OCI-M2 (cell line): ENCODE measurements around the gene PRSS35.
"Not testable (repeated sequence)": the region's sequence is repeated elsewhere in the genome, so short reads cannot be mapped to it uniquely, and the experiment has no call there.

Experiments
- DNase-seq: peaks from one replicate; lab custom pipeline; 2025; ENCODE audit not compliant: unreplicated experiment; lab: John Stamatoyannopoulos, UW

The PRSS35 gene

GRCh38 chr6:83514866-83515466 lies 2.6 kb downstream of the PRSS35 start:
- DNase-seq = no peak

- no peak for DNase-seq
Measured at GRCh38 chr6:83517500-83517899, 5.2 kb downstream of the PRSS35 start.

GRCh38 chr6:83518816-83519480 lies 6.6 kb downstream of the PRSS35 start:
- DNase-seq = no peak

GRCh38 chr6:83536034-83536646 lies 23.8 kb downstream of the PRSS35 start:
- no peak for DNase-seq

GRCh38 chr6:83536647-83537589 lies 24.6 kb downstream of the PRSS35 start:
- no peak for DNase-seq

- DNase-seq = no peak
Measured at GRCh38 chr6:83539678-83540077, 27.3 kb downstream of the PRSS35 start.

- DNase-seq = no peak
Measured at GRCh38 chr6:83546636-83547035, 34.3 kb downstream of the PRSS35 start.

GRCh38 chr6:83550482-83550881 lies 38.1 kb downstream of the PRSS35 start:
- DNase-seq = not testable (repeated sequence)

GRCh38 chr6:83551748-83552147 lies 39.4 kb downstream of the PRSS35 start:
- not testable (repeated sequence) for DNase-seq

GRCh38 chr6:83556871-83557270 lies 44.5 kb downstream of the PRSS35 start:
- no peak for DNase-seq

- DNase-seq = no peak
Measured at GRCh38 chr6:83558975-83559374, 46.6 kb downstream of the PRSS35 start.

GRCh38 chr6:83571663-83572185 lies 59.4 kb downstream of the PRSS35 start:
- DNase-seq = not testable (repeated sequence)

- DNase-seq = no peak
Measured at GRCh38 chr6:83574783-83575182, 62.4 kb downstream of the PRSS35 start.
